ENCODE data around the gene TMEM87B. TPM values are rescaled to one million over a fixed set of nuclear protein-coding genes. Genes with fewer than 3 reads are reported as not detected.

TMEM87B gene
- total RNA-seq, 1 experiment from 2014 or later, result 10.5 TPM

DNA sequence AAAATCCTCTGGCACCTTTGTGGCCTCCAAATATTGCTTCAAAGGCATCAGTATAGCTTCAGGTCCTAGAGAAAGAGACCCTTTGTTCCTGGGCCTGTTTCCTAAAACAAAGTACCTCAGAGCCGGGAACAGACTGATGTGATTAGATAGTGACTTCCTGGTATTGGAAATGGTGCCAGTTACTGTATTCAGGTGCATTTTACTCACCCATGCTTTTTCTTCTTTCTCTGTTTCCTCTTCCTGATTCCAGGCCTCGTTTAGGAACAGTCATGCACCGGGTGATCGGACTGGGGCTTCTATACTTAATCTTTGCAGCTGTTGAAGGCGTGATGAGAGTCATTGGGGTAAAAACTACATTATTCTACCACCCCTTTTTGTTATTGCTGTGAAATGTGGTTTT, 34.3 kb downstream of the TMEM87B start:
- no peak overlapping the region for H4K91ac ChIP-seq (ENCODE audit: insufficient read length, low read depth, low read length)
- H2AK5ac ChIP-seq (ENCODE audit: insufficient read length, low read length), result no peak overlapping the region
- no CpG with 5 or more reads among the region's 5 CpGs for WGBS (ENCODE audit: extremely low coverage, insufficient read length, low lambda C conversion rate)
- no peak overlapping the region for H3K4me3 Mint-ChIP-seq
- H3K27me3 ChIP-seq (ENCODE audit: insufficient read depth, low read length), result no peaks in the 10 kb centered on the region
- H3K14ac ChIP-seq (ENCODE audit: insufficient read depth, low read length), result no peak overlapping the region
- no peak overlapping the region for H3K4me2 ChIP-seq (ENCODE audit: insufficient read depth, insufficient read length, low read length)
- H4K5ac ChIP-seq (ENCODE audit: insufficient read length, low read depth, low read length), result no peak overlapping the region
- no peak overlapping the region for H3K4ac ChIP-seq (ENCODE audit: low read depth, low read length)
- no peak overlapping the region for H3K18ac ChIP-seq (ENCODE audit: insufficient read length, low read depth, low read length)
- no peak overlapping the region for H3K56ac ChIP-seq (ENCODE audit: insufficient read length, low read depth, low read length)
- no peak overlapping the region for H2AFZ ChIP-seq (ENCODE audit: low read length)
- no peaks in the 10 kb centered on the region for H3K79me1 ChIP-seq (ENCODE audit: insufficient read depth, low read depth, low read length, poor library complexity, severe bottlenecking)
- no peaks in the 10 kb centered on the region for H3K4me1 ChIP-seq (ENCODE audit: insufficient read depth, low read length)
- H2BK12ac ChIP-seq (ENCODE audit: insufficient read length, low read depth, low read length), result no peak overlapping the region
- no peaks in the 10 kb centered on the region for H3K27me3 Mint-ChIP-seq (ENCODE audit: low read depth)
- H3K4me1 Mint-ChIP-seq, result no peaks in the 10 kb centered on the region
- H3K9me3 Mint-ChIP-seq, result no peaks in the 10 kb centered on the region
- TF ChIP-seq, protein P1, sequence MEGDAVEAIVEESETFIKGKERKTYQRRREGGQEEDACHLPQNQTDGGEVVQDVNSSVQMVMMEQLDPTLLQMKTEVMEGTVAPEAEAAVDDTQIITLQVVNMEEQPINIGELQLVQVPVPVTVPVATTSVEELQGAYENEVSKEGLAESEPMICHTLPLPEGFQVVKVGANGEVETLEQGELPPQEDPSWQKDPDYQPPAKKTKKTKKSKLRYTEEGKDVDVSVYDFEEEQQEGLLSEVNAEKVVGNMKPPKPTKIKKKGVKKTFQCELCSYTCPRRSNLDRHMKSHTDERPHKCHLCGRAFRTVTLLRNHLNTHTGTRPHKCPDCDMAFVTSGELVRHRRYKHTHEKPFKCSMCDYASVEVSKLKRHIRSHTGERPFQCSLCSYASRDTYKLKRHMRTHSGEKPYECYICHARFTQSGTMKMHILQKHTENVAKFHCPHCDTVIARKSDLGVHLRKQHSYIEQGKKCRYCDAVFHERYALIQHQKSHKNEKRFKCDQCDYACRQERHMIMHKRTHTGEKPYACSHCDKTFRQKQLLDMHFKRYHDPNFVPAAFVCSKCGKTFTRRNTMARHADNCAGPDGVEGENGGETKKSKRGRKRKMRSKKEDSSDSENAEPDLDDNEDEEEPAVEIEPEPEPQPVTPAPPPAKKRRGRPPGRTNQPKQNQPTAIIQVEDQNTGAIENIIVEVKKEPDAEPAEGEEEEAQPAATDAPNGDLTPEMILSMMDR (conservative IDR thresholded peaks at IDR 0.05), result no peak
- no peak overlapping the region for H2BK15ac ChIP-seq (ENCODE audit: low read depth, low read length)
- no peaks in the 10 kb centered on the region for H3K23me2 ChIP-seq (ENCODE audit: insufficient read length, low read depth, low read length, poor library complexity, severe bottlenecking)
- no peaks in the 10 kb centered on the region for H3K79me2 ChIP-seq (ENCODE audit: insufficient read depth, low read length)
- H2BK5ac ChIP-seq (ENCODE audit: insufficient read length, low read length), result no peak overlapping the region
- no peak overlapping the region for H3T11ph ChIP-seq (ENCODE audit: low read length)
- no peak overlapping the region for H3K23ac ChIP-seq (ENCODE audit: insufficient read length, low read depth, low read length)
- DNase-seq, result no peak
- no peak overlapping the region for H2BK20ac ChIP-seq (ENCODE audit: low read depth, low read length, poor library complexity, severe bottlenecking)
- peaks cover 0 to 39% (median 38%) of the 10 kb centered on the region in 3 experiments; a peak in 6 of 7 replicates for H3K36me3 Mint-ChIP-seq (ENCODE audit: insufficient read depth in 1 of 3, low read depth in 3 of 3)
- H4K8ac ChIP-seq (replicated peaks; ENCODE audit: insufficient read length, low read depth, low read length), result no peak overlapping the region
- H3K9ac ChIP-seq (ENCODE audit: extremely low read depth, insufficient read length, low read length), result no peak overlapping the region
- no peak overlapping the region for H3K27ac ChIP-seq (ENCODE audit: insufficient read length, low read depth, low read length)
- no peaks in the 10 kb centered on the region for H4K20me1 ChIP-seq (ENCODE audit: control insufficient read depth, insufficient read depth, insufficient read length)
- no peak overlapping the region for H2BK120ac ChIP-seq (ENCODE audit: low read depth, low read length, poor library complexity, severe bottlenecking)
- H3K9me3 ChIP-seq (ENCODE audit: control insufficient read depth, low read depth, low read length), result no peaks in the 10 kb centered on the region
- H3K27ac Mint-ChIP-seq, result no peak overlapping the region
